ENCODE data around the gene FABP3.

The FABP3 gene

DNA sequence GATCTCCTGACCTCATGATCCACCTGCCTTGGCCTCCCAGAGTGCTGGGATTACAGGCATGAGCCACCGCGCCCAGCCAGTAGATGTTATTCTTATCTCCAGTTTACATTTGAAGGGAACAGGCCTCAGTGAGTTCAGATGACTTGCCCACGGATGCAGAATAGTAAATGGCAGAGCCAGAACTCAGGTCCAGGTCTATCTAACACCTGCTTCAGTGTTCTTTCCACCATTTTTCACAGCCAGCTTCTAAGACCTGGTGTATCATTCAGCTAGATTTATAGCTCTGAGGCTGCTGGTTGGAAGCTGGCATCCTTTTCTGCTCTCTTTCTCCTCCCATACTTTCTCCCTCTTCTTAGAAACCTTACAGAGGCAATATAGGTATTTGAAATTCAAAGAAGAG is 10.8 kb downstream of the FABP3 start:
- Histone ChIP-seq H3K4me1 (ENCODE audit: low read depth, poor library complexity, severe bottlenecking) (no peaks in the 10 kb centered on the region), H3K4me3 (IDR thresholded peaks at IDR 0.05; ENCODE audit: insufficient read depth, low read depth, low read length) (no peak overlapping the region), H3K27me3 (ENCODE audit: insufficient read depth, low read depth) (no peaks in the 10 kb centered on the region), H3K4me2 (no peak overlapping the region), H4K20me1 (ENCODE audit: insufficient read depth) (no peaks in the 10 kb centered on the region), H3K36me3 (ENCODE audit: insufficient read depth) (no peaks in the 10 kb centered on the region), H3K27ac (no peak overlapping the region), H2AFZ (ENCODE audit: low read depth) (no peak overlapping the region), H3K9ac (no peak overlapping the region), H3K79me2 (ENCODE audit: insufficient read depth, low read depth) (no peaks in the 10 kb centered on the region)
- TF ChIP-seq CTCF (conservative IDR thresholded peaks at IDR 0.05; ENCODE audit: low read depth, low read length) = no peak

- H3K27me3 ChIP-seq (ENCODE audit: insufficient read depth, low read depth) = no peaks in the 10 kb centered on the region
- no peaks in the 10 kb centered on the region for H3K79me2 ChIP-seq (ENCODE audit: insufficient read depth, low read depth)
- no peak overlapping the region for H2AFZ ChIP-seq (ENCODE audit: low read depth)
- no peak overlapping the region for H3K4me2 ChIP-seq
- TF ChIP-seq CTCF (conservative IDR thresholded peaks at IDR 0.05; ENCODE audit: low read depth, low read length) = no peak
- H4K20me1 ChIP-seq (ENCODE audit: insufficient read depth) = no peaks in the 10 kb centered on the region
- H3K4me3 ChIP-seq (IDR thresholded peaks at IDR 0.05; ENCODE audit: insufficient read depth, low read depth, low read length) = no peak overlapping the region
- no peaks in the 10 kb centered on the region for H3K36me3 ChIP-seq (ENCODE audit: insufficient read depth)
- no peaks in the 10 kb centered on the region for H3K4me1 ChIP-seq (ENCODE audit: low read depth, poor library complexity, severe bottlenecking)
- H3K27ac ChIP-seq = no peak overlapping the region
- H3K9ac ChIP-seq = no peak overlapping the region
These were observed 11.3 kb downstream of the FABP3 start for GRCh38 chr1:31361607-31362006.

DNA sequence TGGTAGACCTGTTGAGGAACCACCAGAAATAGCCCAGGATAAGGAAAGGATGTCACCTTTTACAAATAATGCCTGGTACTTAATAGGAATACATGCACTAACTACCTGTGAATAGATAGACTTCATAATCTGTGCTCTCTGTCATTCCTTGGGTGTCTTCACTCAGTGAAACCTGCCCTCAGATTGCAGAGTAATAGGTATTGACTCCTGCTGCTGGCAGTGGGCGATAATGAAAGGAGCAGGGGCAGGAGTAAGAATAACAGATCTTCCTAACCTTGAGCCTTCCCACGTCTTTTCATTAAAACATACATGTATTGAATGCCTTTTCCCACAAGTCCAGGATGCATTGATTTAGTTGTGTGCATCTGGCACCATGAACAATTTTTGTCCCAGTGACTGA is 16.4 kb downstream of the FABP3 start:
- H3K4me2 ChIP-seq = no peak overlapping the region
- TF ChIP-seq CTCF (conservative IDR thresholded peaks at IDR 0.05; ENCODE audit: low read depth, low read length) = no peak
- H4K20me1 ChIP-seq (ENCODE audit: insufficient read depth) = no peaks in the 10 kb centered on the region; the same call in 1 of the 2 replicates
- no peaks in the 10 kb centered on the region for H3K79me2 ChIP-seq (ENCODE audit: insufficient read depth, low read depth)
- no peaks in the 10 kb centered on the region for H3K27me3 ChIP-seq (ENCODE audit: insufficient read depth, low read depth)
- H3K4me3 ChIP-seq (IDR thresholded peaks at IDR 0.05; ENCODE audit: insufficient read depth, low read depth, low read length) = no peak overlapping the region
- no peaks in the 10 kb centered on the region for H3K36me3 ChIP-seq (ENCODE audit: insufficient read depth)
- H3K4me1 ChIP-seq (ENCODE audit: low read depth, poor library complexity, severe bottlenecking) = no peaks in the 10 kb centered on the region
- H3K9ac ChIP-seq = no peak overlapping the region
- no peak overlapping the region for H3K27ac ChIP-seq
- H2AFZ ChIP-seq (ENCODE audit: low read depth) = no peak overlapping the region

DNA sequence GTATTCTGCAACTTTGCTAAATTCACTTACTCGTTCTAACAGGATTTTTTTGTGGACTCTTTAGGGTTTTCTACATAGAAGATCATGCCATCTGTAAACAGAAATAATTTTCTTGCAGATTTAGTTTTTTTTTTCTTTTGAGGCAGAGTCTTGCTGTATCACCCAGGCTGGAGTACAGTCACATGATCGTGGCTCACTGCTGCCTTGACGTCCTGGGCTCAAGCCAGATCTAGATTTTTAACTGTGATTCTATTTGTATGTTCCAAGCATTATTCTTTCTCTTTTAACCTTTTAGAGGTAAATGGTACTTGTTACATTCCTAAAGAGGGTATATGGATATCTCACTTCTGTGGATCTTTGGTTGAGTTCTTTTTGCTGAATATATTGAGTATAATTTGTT is 18.6 kb downstream of the FABP3 start:
- Histone ChIP-seq H3K4me1 (ENCODE audit: low read depth, poor library complexity, severe bottlenecking) (no peaks in the 10 kb centered on the region), H2AFZ (ENCODE audit: low read depth) (no peak overlapping the region), H3K27ac (no peak overlapping the region), H3K4me2 (no peak overlapping the region), H3K79me2 (ENCODE audit: insufficient read depth, low read depth) (no peaks in the 10 kb centered on the region), H3K36me3 (ENCODE audit: insufficient read depth) (no peaks in the 10 kb centered on the region), H3K27me3 (ENCODE audit: insufficient read depth, low read depth) (no peaks in the 10 kb centered on the region), H3K4me3 (IDR thresholded peaks at IDR 0.05; ENCODE audit: insufficient read depth, low read depth, low read length) (no peak overlapping the region), H4K20me1 (ENCODE audit: insufficient read depth) (no peaks in the 10 kb centered on the region; the same call in 1 of the 2 replicates), H3K9ac (no peak overlapping the region)
- no peak for TF ChIP-seq CTCF (conservative IDR thresholded peaks at IDR 0.05; ENCODE audit: low read depth, low read length)

Measured in KMS-11 (cell line).